Limb (tissue), 2 donors: ENCODE results near the gene PUS10.
"Not testable (repeated sequence)": the region's sequence is repeated elsewhere in the genome, so short reads cannot be mapped to it uniquely, and the experiment has no call there.

Experiments
- DNase-seq, 2 donors: peaks; one replicate each; pipeline ENCODE4 v3.0.0-alpha.2; 2016; ENCODE audit errors: extremely low spot score in 2 of 2

PUS10 gene, protein sequence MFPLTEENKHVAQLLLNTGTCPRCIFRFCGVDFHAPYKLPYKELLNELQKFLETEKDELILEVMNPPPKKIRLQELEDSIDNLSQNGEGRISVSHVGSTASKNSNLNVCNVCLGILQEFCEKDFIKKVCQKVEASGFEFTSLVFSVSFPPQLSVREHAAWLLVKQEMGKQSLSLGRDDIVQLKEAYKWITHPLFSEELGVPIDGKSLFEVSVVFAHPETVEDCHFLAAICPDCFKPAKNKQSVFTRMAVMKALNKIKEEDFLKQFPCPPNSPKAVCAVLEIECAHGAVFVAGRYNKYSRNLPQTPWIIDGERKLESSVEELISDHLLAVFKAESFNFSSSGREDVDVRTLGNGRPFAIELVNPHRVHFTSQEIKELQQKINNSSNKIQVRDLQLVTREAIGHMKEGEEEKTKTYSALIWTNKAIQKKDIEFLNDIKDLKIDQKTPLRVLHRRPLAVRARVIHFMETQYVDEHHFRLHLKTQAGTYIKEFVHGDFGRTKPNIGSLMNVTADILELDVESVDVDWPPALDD

DNA sequence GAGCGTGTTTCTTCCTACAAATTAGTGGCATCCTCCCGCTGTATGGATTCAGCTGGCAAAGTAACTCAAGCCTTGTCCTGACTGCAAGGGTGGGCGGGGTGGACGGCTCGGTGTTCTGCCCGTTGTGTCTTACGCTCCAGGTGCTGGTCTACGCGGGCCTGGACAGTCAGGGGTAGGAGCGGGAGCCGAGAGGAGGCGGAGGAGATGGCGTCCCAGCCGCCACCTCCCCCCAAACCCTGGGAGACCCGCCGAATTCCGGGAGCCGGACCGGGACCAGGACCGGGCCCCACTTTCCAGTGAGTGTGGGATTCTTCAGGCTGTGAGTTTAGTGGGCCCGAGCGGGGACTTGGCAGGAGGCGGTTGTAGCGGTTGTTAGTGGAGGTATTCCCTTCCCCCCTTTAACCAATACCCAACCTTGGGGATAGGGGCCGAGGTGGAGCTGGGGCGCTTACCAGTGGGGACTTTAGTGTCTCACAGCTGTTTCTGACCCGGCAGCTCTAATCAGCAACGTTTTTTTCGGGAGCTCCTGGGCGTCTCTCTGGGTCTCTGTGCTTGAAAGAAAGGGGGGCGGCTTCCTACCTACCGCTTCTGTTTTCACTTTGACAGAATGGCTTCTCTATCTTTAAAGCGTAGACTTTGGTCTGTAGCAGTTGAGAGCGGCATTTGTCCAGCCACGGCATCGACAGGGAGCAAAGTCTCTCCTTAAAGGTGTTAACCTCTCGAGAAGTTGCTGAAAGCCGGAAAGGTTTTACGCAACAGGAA lies at the start of gene PUS10, which contains the start of gene PEX13:
TSS of gene PUS10 (minus strand) at position 700 of the 762 bp plus-strand sequence. CDS start 6,365 bp downstream, outside the sequence.
TSS of gene PEX13 (plus strand) at position 165 of the 762 bp plus-strand sequence. CDS start at position 205, 40 bp downstream.
- DNase-seq = peak; percentile 37 to 89

DNA sequence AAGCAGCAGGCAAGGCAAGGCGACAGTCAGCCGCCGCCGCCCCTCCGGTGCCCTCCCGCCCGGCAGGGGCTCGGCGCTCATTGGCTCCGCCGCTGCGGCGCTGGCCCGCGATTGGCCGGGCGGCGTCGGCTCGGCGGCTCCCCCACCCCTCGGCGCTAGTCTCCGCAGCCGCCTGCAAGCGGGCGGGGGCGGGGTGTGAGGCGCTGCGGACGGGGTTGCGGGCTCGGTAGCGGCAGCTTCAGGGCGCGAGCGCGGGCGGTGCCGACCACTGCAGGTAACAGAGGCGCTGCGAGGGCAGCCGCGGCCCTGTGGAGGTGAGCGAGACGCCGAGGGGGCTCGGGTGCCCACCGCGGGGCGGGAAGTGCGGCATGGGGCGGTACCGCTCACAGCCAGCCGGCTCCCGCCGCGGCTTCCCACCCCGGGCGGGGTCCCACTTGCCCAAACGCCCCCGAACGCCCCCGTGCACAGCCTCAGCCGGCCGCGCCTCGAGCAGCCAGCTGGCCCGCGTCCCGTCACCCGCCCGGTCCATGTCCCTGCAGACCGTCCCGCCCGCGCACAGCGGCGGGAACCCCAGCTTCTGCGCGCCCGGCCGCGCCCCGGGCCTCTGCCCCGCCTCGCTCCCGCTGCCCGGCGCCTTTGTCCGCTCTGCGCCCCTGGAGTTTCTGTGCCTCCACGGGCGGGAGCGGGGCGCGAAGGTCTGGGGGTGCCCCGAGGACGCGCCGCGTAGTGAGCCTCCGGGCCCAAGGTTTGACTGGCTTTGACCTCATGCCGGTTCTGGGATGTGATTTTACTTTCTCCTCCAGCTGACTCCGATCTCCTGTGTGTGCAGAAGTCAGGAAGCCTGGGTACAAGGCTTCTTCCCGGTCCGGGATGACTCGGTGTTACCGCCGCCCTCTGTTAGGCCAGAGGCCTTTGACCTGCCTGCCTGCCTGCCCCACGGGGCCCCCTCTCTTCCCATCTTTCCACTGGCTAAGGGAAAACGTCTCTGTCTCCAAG lies 48.0 kb upstream of the PUS10 start, which contains the start of gene SANBR:
TSS of gene SANBR (plus strand) at position 158 of the 996 bp plus-strand sequence. CDS start 4,480 bp downstream, outside the sequence.
- DNase-seq = peak; percentile 88 to 92

DNA sequence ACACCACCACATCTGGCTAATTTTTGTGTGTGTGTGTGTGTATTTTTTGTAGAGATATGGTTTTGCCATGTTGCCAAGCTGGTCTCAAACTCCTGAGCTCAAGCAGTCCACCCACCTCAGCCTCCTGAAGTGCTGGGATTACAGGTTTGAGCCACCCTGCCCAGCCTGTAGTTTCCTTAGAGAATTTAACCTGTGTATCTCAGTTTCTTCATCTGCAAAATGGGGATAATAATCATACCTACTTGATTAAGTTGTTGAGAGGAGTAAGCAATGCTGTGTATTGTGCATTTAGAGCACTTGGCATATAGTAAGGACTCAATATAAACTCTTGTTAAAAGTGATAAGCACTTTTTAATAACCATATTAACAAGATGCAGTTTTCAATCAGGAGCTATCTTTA lies 41.3 kb upstream of the PUS10 start:
- DNase-seq = no peak

- no peak for DNase-seq
Measured at GRCh38 chr2:61057562-61057961, 39.5 kb upstream of the PUS10 start.

- peak in 1 of 2 donors; percentile 4 for DNase-seq
Measured at GRCh38 chr2:61055557-61055956, 37.5 kb upstream of the PUS10 start.

- DNase-seq = no peak
Measured at GRCh38 chr2:61045999-61046398, 27.9 kb upstream of the PUS10 start.

- DNase-seq = no peak
Measured at GRCh38 chr2:61045226-61045625, 27.2 kb upstream of the PUS10 start.

- DNase-seq = no peak
Measured at GRCh38 chr2:61044636-61045035, 26.6 kb upstream of the PUS10 start.

GRCh38 chr2:61042807-61043206 lies 24.8 kb upstream of the PUS10 start:
- DNase-seq = no peak

GRCh38 chr2:61036643-61037042 lies 18.6 kb upstream of the PUS10 start:
- DNase-seq = not testable (repeated sequence)

DNA sequence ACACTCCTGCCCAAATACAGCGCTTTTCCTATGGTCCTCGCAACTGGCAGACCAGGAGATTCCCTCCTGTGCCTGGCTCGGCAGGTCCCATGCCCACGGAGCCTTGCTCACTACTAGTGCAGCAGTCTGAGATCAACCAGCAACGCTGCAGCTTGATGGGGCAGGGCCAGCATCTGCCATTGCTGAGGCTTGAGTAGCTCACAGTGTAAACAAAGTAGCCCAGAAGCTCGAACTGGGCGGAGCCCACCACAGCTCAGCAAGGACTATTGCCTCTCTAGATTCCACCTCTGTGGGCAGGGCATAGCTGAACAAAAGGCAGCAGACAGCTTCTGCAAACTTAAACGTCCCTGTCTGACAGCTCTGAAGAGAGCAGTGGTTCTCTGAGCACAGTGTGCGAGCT lies 16.5 kb upstream of the PUS10 start:
- DNase-seq = not testable (repeated sequence)

DNA sequence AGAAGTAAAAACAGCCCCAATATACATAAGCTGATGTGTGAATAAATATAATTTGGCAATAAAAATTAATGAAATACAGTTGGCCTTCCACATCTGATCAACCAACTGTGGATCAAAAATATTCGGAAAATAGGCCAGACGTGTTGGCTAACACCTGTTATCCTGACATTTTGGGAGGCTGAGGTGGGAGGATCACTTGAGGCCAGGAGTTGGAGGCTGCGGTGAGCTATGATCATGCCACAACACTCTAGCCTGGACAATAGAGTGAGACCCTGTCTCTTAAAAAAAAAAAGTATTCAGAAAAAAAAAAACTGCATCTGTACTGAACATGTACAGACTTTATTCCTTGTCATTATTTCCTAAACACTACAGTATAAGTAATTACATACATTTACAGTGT lies 11.5 kb upstream of the PUS10 start:
- DNase-seq = no peak

DNA sequence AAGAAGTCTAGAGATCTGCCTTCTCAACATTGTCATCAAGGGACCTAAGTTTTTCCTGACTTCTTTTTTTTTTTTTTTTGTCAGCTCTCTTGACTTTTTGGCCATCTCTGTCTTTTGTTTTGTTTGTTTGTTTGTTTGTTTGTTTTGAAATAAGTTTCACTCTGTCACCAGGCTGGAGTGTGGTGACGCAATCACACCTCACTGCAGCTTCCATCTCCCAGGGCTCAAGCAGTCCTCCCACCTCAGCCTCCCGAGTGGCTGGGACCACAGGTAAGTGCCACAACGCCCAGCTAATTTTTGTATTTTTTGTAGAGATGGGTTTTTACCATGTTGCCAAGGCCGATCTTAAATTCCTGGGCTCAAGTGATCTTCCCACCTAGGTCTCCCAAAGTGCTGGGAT lies 5.6 kb upstream of the PUS10 start:
- no peak for DNase-seq

- no peak for DNase-seq
Measured at GRCh38 chr2:61021228-61021660, 3.2 kb upstream of the PUS10 start.

DNA sequence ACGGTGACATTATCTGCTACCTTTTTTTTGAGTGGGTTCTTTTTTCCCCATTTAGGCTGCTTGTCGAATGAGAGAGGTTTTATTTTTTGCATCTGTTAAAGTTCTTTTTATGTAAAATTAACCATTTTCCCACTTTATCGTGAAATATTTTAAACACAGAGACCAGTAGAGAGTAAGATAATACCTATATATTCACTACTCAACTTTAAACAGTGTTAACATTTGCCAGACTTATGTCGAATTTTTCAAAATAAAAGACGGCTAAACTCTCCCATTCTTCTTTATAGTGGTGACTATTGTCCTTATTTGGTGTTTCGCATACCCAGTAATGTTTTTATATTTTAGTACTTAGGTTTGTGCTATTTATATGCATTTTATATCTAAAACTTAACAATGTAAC lies 743 bp upstream of the PUS10 start:
- no peak for DNase-seq

DNA sequence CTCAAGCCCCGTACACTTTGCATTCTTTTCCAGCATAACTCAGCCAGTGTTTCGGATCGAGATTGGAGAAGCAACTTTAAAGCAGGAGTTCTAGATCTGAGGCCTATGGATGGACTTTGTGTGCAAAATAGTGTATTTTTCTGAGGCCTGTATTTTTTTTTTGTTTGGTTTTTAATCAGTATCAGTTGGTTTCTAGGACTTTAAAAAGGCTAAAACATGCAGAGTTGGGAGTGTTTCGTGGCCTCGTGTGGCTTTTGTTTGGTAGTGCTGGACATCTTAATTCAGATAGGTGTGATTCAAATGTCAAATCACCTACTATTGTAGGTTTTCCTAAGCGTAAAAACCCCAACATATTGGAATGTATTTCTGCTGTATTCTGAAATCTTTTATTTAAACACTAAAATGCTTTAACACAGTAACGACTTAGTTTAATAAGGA lies 282 bp upstream of the PUS10 start:
- DNase-seq = no peak

DNA sequence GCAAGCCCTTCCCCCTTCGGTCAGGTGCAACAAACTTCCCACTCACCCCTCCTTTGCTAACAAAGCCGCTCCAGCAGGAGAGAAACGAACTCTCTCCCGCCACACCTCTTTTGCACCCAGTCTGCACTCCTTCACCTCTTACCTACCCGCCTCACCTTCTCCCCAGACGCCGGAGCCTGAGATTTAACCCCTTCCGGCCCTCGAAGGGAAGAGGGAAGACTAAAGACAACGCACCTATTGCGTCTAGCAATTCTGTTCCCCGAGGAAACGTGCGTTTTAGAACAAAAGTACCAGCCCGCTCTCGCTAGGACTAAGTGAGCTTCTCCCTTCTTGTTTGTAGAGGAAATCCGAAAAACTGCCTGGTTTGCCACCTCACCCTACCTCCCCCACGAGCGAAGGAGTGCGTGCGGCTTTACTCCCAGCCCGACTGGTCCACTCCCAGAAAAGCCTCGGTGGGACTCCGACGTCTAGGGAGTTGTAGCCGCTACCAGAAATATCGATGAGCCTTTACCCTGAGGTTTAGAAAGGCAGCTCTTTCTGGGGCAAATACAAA lies 976 bp downstream of the PUS10 start:
- DNase-seq = peak; percentile 85

- DNase-seq = no peak
Measured at GRCh38 chr2:61016392-61017002, 1.6 kb downstream of the PUS10 start.

- no peak for DNase-seq
Measured at GRCh38 chr2:61015976-61016375, 2.1 kb downstream of the PUS10 start.

DNA sequence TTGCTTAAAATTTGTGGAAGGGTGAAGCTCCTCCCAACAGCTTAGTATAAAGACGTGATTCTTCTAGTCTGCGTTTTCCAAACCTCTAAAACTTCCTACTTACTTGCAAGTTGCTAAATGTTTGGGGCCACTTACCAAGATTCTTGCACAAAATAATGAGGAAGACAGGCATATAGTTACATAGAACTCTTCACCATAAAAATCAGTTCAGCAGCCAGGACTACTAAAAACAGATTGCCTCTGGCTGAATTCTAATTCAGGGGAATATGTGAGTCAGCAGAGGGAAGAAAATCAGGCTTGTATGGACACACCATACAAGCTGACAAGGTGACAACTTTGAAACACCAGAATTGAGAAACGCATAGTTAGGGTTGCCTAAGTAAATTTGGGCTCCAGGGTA lies 3.3 kb downstream of the PUS10 start:
- no peak for DNase-seq
